OCI-LY7 (cell line): ENCODE measurements around the gene CEBPG.

Source experiments
- EZH2phosphoT487 ChIP-seq: fragments of 200-600 bp; sonication (generic); IDR thresholded peaks from 2 replicates; pipeline ENCODE4 v1.6.1; 2018; ENCODE audit warnings: low read depth, borderline replicate concordance, mild to moderate bottlenecking, mixed run types, antibody characterized with exemption, low read length, moderate library complexity, mixed read lengths
- TF ChIP-seq, protein P1 (sequence below): fragments of 200-600 bp; sonication (generic); conservative IDR thresholded peaks from 2 replicates; pipeline ENCODE4 v1.5.1; 2014; ENCODE audit warnings: mild to moderate bottlenecking, antibody characterized with exemption, low read length, moderate library complexity, mixed read lengths

DNA sequence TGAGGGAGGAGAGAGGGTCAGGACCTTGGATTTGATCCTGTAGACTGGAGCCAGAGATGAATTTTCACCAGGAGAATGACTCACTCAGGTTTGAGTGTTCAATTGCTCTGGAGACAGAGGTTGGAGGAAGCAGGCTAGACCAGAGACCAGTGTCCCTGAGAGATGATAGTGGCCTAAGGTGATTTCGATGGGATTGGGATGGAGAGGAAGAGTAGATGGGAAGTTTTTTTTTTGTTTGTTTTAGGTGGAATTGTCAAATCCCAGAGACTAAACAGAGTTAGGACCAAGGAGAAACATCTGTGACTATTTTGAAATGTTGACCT, 2.3 kb downstream of the CEBPG start:
- TF ChIP-seq, protein P1, sequence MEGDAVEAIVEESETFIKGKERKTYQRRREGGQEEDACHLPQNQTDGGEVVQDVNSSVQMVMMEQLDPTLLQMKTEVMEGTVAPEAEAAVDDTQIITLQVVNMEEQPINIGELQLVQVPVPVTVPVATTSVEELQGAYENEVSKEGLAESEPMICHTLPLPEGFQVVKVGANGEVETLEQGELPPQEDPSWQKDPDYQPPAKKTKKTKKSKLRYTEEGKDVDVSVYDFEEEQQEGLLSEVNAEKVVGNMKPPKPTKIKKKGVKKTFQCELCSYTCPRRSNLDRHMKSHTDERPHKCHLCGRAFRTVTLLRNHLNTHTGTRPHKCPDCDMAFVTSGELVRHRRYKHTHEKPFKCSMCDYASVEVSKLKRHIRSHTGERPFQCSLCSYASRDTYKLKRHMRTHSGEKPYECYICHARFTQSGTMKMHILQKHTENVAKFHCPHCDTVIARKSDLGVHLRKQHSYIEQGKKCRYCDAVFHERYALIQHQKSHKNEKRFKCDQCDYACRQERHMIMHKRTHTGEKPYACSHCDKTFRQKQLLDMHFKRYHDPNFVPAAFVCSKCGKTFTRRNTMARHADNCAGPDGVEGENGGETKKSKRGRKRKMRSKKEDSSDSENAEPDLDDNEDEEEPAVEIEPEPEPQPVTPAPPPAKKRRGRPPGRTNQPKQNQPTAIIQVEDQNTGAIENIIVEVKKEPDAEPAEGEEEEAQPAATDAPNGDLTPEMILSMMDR = no peak
- no peak for TF ChIP-seq EZH2phosphoT487
